ENCODE results near the gene AKAP8L. TPM values are rescaled to one million over a fixed set of nuclear protein-coding genes. Genes with fewer than 3 reads are reported as not detected.

The AKAP8L gene
- total RNA-seq, 2 donors from 2014 or later = 70.9 to 114 TPM

DNA sequence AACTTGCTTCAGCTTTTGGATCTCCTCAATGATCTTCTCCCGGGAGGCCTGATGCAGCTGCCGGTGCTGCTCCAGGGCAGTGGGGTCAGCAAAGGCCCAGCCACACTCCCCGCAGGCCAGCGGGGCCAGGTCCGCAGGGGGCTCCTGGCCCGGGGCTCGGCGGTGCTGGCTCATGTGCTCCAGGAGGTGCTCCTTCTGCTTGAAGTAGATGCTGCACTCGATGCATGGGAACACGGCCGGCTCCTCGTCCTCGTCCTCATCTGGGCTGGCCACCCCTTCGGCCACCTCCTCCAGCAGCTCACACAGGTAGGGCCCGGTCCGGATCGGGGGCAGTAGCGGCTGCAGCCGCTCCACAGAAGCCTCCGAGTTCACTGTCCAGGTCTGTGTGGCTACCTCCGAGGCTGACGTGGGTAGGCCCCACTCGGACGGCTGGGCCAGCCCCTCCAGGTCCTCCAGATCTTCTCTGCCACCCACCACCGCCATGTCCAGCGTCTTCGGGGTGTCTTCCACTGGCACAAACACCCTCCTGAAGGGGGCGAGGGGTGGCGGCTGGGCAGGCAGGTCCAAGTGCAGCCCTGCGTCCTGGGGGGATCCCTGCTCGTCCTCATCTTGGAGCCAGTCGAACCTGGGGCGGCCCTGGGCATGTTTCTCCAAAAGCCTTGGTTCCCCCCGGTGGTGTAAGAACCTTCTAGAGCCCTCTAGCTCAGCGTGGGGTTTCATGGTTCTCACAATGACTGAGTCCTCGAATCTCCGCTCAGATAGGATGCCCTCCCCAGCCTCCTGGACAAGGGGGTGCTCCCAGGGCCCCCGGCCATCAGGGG lies 21.2 kb upstream of the AKAP8L start:
- H3K36me3 Mint-ChIP-seq = no peaks in the 10 kb centered on the region
- DNase-seq (ENCODE audit: low spot score in 2 of 2) (no peak), ATAC-seq (no peak)
- H3K9me3 Mint-ChIP-seq = no peaks in the 10 kb centered on the region
- H3K27ac Mint-ChIP-seq = no peak overlapping the region

GRCh38 chr19:15439078-15439799 lies 20.5 kb upstream of the AKAP8L start:
- H3K9me3 Mint-ChIP-seq = no peaks in the 10 kb centered on the region
- ATAC-seq = no peak
- DNase-seq (ENCODE audit: low spot score in 2 of 2) = no peak
- no peaks in the 10 kb centered on the region for H3K36me3 Mint-ChIP-seq
- no peak overlapping the region for H3K27ac Mint-ChIP-seq

- peaks cover 0 to under 1% of the 10 kb centered on the region in 2 donors for H3K36me3 Mint-ChIP-seq
- H3K9me3 Mint-ChIP-seq = no peaks in the 10 kb centered on the region
- H3K27ac Mint-ChIP-seq = no peak overlapping the region
- ATAC-seq = no peak
- DNase-seq (ENCODE audit: low spot score in 2 of 2) = no peak
Observed at GRCh38 chr19:15438577-15438976, 19.8 kb upstream of the AKAP8L start.

GRCh38 chr19:15438124-15438496 lies 19.3 kb upstream of the AKAP8L start:
- ATAC-seq = no peak
- Mint-ChIP-seq H3K36me3 (peaks cover 0 to 6% of the 10 kb centered on the region in 2 donors), H3K27ac (no peak overlapping the region), H3K9me3 (no peaks in the 10 kb centered on the region)
- DNase-seq (ENCODE audit: low spot score in 2 of 2) = no peak

DNA sequence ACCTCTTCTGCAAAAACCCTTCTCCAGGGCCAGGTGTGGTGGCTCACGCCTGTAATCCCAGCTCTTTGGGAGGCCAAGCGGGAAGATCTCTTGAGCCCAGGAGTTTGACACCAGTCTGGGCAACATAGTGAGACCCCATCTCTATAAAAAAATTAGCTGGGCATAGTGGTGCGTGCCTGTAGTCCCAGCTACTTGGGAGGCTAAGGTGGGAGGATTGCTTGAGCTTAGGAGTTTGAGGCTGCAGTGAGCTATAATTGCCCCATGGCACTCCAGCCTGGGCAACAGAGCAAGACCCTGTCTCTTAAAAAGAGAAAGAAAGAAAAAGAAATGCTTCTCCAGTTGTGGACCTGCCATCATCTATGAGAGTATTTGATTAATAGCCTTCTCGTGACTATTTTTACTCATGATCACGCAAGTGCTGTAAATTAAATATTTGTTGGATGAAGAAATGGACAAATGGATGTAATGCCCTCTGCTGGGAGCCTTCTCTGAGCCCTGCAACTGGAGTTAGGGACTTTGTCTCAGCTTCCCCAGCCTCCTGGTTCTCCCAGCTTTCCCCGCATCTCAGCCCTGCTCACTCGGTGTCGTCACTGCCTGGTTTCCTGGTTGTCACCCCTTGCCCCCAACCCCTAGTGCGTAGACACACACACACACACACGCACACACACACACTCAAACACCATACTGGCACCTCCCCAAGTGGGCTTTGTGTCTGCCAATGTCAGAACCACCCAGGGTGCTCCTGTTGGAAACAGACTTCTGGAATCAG lies 18.8 kb upstream of the AKAP8L start:
- no peak for DNase-seq (ENCODE audit: low spot score in 2 of 2)
- Mint-ChIP-seq H3K9me3 (no peaks in the 10 kb centered on the region), H3K27ac (no peak overlapping the region), H3K36me3 (peaks cover 0 to 10% of the 10 kb centered on the region in 2 donors)
- ATAC-seq = no peak

DNA sequence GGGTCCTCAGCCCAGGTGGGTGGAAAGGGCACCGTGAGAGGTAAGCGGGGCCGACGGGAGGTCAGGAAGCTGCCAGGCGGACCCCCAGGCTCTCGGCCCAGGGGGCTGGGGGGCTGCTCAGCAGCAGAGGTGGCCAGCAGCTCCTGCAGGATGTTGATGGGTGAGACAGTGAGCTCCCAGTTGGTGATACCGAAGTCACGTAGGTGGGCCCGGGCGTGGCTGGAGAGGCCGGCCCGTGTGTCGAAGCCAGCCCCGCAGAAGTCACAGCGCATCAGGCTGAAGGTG lies 18.0 kb upstream of the AKAP8L start:
- Mint-ChIP-seq H3K36me3 (peaks cover 4 to 13% of the 10 kb centered on the region in 2 donors), H3K27ac (no peak overlapping the region), H3K9me3 (no peaks in the 10 kb centered on the region)
- no peak for DNase-seq (ENCODE audit: low spot score in 2 of 2)
- ATAC-seq = no peak

DNA sequence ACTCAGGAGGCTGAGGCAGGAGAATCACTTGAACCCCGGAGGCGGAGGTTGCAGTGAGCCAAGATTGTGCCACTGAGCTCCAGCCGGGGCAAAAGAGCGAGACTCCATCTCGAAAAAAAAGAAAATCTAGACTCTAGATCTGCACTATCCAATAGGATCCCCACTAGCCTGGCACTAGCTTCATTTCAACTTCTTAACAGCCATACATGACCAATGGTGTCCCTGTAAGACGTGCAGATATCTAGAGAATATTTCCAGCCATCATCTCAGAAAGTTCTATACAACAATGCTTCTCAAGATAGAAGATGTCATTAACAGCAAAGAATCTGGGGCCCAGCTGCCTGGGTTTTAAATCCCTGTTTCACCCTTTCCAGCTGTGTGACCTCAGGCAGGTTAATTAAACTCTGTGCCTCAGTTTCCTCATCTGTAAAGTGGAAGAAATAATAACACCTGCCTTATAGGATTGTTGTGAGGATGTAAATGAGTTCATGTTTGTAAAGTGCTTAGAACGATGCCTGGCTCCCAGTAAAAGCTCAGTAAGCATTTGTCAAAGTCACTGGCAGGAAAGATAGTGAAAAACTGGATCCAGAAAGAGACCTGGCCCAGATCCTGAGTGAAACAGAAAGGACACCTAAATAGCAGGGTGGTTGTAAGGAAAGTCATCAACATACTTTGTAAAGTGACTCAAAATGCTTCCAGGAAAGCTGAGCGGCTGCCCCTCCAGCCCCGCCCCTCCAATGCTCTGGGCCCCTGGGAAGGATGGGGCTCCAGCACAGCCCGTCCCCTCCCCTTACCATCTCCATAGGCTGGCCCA lies 17.4 kb upstream of the AKAP8L start:
- peak overlapping the region in 1 of 2 donors; percentile 24 for H3K27ac Mint-ChIP-seq
- no peaks in the 10 kb centered on the region for H3K9me3 Mint-ChIP-seq
- ATAC-seq (no peak), DNase-seq (ENCODE audit: low spot score in 2 of 2) (no peak)
- peaks cover 9 to 19% of the 10 kb centered on the region in 2 donors for H3K36me3 Mint-ChIP-seq

DNA sequence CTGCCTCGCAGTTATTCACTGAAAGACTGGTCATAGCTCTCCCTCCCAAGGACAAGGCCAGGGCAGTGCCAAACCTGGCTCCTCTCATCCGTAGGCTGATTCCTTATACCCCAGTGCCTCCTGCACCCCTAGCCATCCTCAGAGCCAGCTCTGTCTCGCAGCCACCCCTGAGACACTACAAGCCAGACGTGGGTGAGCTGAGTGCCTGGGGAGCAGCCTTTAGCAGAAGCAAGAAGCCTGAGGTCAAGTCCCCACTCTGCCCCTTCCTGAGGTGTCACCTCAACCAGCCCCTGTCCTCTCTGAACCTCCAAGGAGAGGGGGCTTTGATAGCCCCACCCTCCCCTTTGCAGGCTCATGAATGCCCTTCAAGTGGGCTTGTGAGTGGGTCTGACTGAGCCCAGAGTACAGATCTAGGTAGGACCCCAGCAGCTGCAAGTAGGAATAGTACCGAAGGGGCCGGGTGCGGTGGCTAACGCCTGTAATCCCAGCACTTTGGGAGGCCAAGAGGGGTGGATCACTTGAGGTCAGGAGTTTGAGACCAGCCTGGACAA lies 14.8 kb upstream of the AKAP8L start:
- ATAC-seq = no peak
- H3K27ac Mint-ChIP-seq = peak overlapping the region; percentile 90 to 94

GRCh38 chr19:15432629-15433518 lies 14.1 kb upstream of the AKAP8L start:
- ATAC-seq (peak; percentile 88 to 91), DNase-seq (ENCODE audit: low spot score in 2 of 2) (peak; percentile 93 to 95)
- H3K36me3 Mint-ChIP-seq = peaks cover 10 to 20% of the 10 kb centered on the region in 2 donors
- no peaks in the 10 kb centered on the region for H3K9me3 Mint-ChIP-seq
- peak overlapping the region; percentile 90 to 94 for H3K27ac Mint-ChIP-seq

More for the DNA sequence above, 14.8 kb upstream of the AKAP8L start:
- H3K9me3 Mint-ChIP-seq = no peaks in the 10 kb centered on the region
- H3K36me3 Mint-ChIP-seq = peaks cover 10 to 20% of the 10 kb centered on the region in 2 donors
- DNase-seq (ENCODE audit: low spot score in 2 of 2) = no peak

GRCh38 chr19:15432018-15432494 lies 13.3 kb upstream of the AKAP8L start:
- DNase-seq (ENCODE audit: low spot score in 2 of 2) (no peak), ATAC-seq (peak in 1 of 2 donors; percentile 23)
- Mint-ChIP-seq H3K27ac (peak overlapping the region; percentile 93 to 95), H3K9me3 (no peaks in the 10 kb centered on the region), H3K36me3 (peaks cover 15 to 20% of the 10 kb centered on the region in 2 donors)

GRCh38 chr19:15431396-15432017 lies 12.7 kb upstream of the AKAP8L start:
- ATAC-seq (no peak), DNase-seq (ENCODE audit: low spot score in 2 of 2) (no peak)
- peaks cover 20% of the 10 kb centered on the region in 2 donors for H3K36me3 Mint-ChIP-seq
- peak overlapping the region; percentile 93 to 95 for H3K27ac Mint-ChIP-seq
- H3K9me3 Mint-ChIP-seq = no peaks in the 10 kb centered on the region

GRCh38 chr19:15430526-15431120 lies 11.8 kb upstream of the AKAP8L start:
- no peaks in the 10 kb centered on the region for H3K9me3 Mint-ChIP-seq
- no peak for DNase-seq (ENCODE audit: low spot score in 2 of 2)
- H3K27ac Mint-ChIP-seq = peak overlapping the region; percentile 1 to 93
- peaks cover 27 to 29% of the 10 kb centered on the region in 2 donors for H3K36me3 Mint-ChIP-seq
- ATAC-seq = no peak

DNA sequence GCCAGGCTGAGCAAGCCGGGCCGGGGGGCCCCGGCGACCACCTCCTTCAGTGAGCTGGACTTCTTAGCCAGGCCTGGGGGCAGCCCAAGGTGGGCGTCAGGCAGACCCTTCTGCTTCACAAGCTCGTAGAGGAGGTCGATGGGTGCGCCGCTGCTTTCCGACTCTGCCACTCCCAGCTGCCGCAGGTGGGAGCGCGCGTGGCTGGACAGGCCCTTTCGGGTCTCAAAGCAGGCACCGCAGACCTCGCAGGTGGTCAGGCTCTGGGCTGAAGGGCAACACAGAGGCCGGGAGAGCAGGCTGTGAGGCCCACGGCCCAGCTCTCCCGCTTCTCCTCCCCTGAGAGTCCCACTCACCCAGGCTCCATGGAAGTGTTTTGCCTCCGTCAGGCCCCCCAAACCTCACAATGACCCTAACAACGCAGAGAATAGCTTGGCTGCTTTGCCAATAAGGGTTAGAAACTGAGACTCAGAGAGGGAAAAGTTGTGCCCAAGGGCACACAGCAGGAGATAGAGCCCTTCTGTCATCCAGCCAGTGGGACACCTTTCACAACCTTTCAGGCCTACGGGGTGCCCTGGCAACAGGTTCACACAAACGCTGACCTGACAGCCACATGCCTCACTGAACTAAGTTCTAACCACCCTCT lies 11.2 kb upstream of the AKAP8L start:
- no peak for ATAC-seq
- Mint-ChIP-seq H3K9me3 (no peaks in the 10 kb centered on the region), H3K27ac (peak overlapping the region; percentile 1 to 93), H3K36me3 (peaks cover 27 to 29% of the 10 kb centered on the region in 2 donors)
- no peak for DNase-seq (ENCODE audit: low spot score in 2 of 2)

Measured in activated naive CD4-positive, alpha-beta T cell treated with anti-CD3 and anti-CD28 coated beads, Interleukin-2, amount 50 U/mL, for 72 hours (primary cell).